ENCODE measurements around the gene PGM1.

- TF ChIP-seq, protein P1, sequence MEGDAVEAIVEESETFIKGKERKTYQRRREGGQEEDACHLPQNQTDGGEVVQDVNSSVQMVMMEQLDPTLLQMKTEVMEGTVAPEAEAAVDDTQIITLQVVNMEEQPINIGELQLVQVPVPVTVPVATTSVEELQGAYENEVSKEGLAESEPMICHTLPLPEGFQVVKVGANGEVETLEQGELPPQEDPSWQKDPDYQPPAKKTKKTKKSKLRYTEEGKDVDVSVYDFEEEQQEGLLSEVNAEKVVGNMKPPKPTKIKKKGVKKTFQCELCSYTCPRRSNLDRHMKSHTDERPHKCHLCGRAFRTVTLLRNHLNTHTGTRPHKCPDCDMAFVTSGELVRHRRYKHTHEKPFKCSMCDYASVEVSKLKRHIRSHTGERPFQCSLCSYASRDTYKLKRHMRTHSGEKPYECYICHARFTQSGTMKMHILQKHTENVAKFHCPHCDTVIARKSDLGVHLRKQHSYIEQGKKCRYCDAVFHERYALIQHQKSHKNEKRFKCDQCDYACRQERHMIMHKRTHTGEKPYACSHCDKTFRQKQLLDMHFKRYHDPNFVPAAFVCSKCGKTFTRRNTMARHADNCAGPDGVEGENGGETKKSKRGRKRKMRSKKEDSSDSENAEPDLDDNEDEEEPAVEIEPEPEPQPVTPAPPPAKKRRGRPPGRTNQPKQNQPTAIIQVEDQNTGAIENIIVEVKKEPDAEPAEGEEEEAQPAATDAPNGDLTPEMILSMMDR (IDR thresholded peaks at IDR 0.05 in 2 of 3, conservative IDR thresholded peaks at IDR 0.05 in 1 of 3; ENCODE audit: borderline replicate concordance in 1 of 3, insufficient read depth in 1 of 3, low read depth in 2 of 3, low read length in 2 of 3): no peak
- TF ChIP-seq MAX (IDR thresholded peaks at IDR 0.05) (no peak), JUND (IDR thresholded peaks at IDR 0.05) (no peak), REST (IDR thresholded peaks at IDR 0.05; ENCODE audit: low read depth) (no peak), POLR2A (IDR thresholded peaks at IDR 0.05; ENCODE audit: borderline replicate concordance, extremely low read depth, insufficient read depth, insufficient read length) (no peak), POLR2AphosphoS5 (IDR thresholded peaks at IDR 0.05; ENCODE audit: low read depth, low read length) (no peak), YY1 (IDR thresholded peaks at IDR 0.05; ENCODE audit: extremely low read depth, insufficient replicate concordance, low read depth, low read length) (no peak), EGR1 (IDR thresholded peaks at IDR 0.05; ENCODE audit: low read depth) (no peak)
These were observed 24.1 kb upstream of the PGM1 start for GRCh38 chr1:63569068-63569467.

Measured in HCT116 (cell line).